NCI-H526 treated with DMSO at 0.1 percent for 48 hours (cell line): ENCODE results near the gene CDKN1B.
"Not testable (repeated sequence)": the region's sequence is repeated elsewhere in the genome, so short reads cannot be mapped to it uniquely, and the experiment has no call there.

Source experiments
- DNase-seq: peaks from one replicate; lab custom pipeline; 2025; lab: John Stamatoyannopoulos, UW

CDKN1B gene

GRCh38 chr12:12724421-12725085 lies 7.4 kb downstream of the CDKN1B start:
- peak; percentile 23 for DNase-seq

- peak; percentile 94 for DNase-seq
Observed at GRCh38 chr12:12725086-12725955, 8.2 kb downstream of the CDKN1B start.

GRCh38 chr12:12725956-12726554 lies 8.9 kb downstream of the CDKN1B start:
- DNase-seq, result no peak

GRCh38 chr12:12726555-12727093 lies 9.5 kb downstream of the CDKN1B start:
- peak; percentile 68 for DNase-seq

- DNase-seq, result no peak
Observed at GRCh38 chr12:12731178-12731577, 14.0 kb downstream of the CDKN1B start.

GRCh38 chr12:12731785-12732184 lies 14.6 kb downstream of the CDKN1B start:
- DNase-seq, result no peak

GRCh38 chr12:12733118-12733517 lies 15.9 kb downstream of the CDKN1B start:
- DNase-seq, result no peak

- DNase-seq, result no peak
Observed at GRCh38 chr12:12734054-12734453, 16.9 kb downstream of the CDKN1B start.

- no peak for DNase-seq
Observed at GRCh38 chr12:12734561-12735071, 17.4 kb downstream of the CDKN1B start.

- no peak for DNase-seq
Observed at GRCh38 chr12:12735301-12735700, 18.1 kb downstream of the CDKN1B start.

GRCh38 chr12:12736759-12737676 lies 19.9 kb downstream of the CDKN1B start:
- peak; percentile 10 for DNase-seq

GRCh38 chr12:12738152-12738551 lies 21.0 kb downstream of the CDKN1B start:
- DNase-seq, result not testable (repeated sequence)

GRCh38 chr12:12741660-12742059 lies 24.5 kb downstream of the CDKN1B start:
- DNase-seq, result no peak

GRCh38 chr12:12744546-12745305 lies 27.6 kb downstream of the CDKN1B start:
- DNase-seq, result no peak

- no peak for DNase-seq
Observed at GRCh38 chr12:12745576-12746211, 28.5 kb downstream of the CDKN1B start.

GRCh38 chr12:12747278-12747677 lies 30.1 kb downstream of the CDKN1B start:
- no peak for DNase-seq

- DNase-seq, result no peak
Observed at GRCh38 chr12:12748044-12748443, 30.9 kb downstream of the CDKN1B start.

- DNase-seq, result no peak
Observed at GRCh38 chr12:12749433-12749832, 32.3 kb downstream of the CDKN1B start.

GRCh38 chr12:12755923-12756322 lies 38.8 kb downstream of the CDKN1B start:
- no peak for DNase-seq

- DNase-seq, result no peak
Observed at GRCh38 chr12:12757121-12757520, 40.0 kb downstream of the CDKN1B start.
